ENCODE data around the gene CCSAP.
"Not testable (repeated sequence)": the region's sequence is repeated elsewhere in the genome, so short reads cannot be mapped to it uniquely, and the experiment has no call there.

Gene CCSAP

DNA sequence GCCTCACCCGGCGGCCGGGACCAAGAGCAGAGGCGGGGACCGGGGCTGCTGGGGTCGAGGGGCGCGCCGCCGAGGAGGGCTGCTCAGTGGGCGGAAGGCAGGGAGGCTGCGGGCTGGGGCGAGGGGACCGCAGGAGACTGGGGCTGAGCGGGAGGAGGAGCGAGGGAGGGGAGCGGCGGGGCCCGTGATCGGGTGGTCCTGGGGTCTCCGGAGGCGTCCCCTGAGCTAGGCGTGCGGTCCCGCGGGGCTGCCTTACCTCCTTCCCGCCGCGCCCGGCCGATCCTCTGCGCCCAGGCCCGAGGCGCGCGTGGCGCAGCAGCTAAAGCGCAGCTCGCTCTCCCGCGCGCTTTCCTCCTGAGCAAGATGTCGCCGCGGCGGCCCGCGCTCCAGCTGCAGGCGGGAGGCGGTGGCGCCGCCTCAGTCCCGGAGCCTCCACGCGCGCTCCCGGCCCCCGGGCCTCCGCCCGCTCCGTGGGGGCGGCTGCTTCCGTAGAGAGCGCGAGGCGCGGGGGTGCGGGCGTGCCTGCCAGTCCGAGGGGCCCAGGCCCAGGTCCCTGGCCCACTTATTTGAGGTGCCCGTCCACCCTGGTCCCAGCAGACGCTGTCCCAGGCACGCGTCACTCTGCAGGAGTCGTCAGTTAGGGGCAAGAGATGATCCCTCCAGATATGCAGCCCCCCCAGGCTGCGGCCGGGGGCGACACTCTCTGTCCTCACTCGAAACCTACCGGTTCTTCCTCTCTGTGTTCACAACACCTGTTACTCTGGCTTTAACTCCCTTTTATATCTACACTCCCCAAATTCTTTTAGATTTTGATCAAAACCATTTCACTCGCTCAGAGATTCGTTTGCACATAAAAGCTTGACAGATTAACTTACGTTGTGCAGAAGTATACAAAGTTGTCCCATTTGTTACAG is at the start of gene CCSAP:
Gene CCSAP, minus strand, starts transcription at position 392 of the 914 bp plus-strand sequence. CDS start 582 bp downstream, outside the sequence.
- DNase-seq = peak; percentile 33 to 71

DNA sequence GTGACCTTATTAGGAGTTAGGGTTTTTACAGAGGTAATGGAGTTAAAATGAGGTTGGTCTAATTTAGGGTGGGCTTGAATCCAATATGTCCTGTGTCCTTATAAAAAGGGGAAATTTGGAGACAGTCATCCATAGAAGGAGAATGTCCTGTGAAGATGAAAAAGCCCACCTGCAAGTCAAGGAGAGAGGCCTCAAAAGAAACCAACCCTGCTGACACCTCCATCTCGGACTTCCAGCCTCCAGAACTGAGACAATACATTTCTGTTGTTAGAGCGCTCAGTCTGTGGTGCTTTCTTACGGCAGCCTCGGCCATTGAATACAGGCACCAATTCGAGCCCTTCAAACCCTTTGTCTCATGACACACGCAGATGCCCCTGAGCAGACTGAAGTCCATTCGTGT is 47.3 kb upstream of the CCSAP start:
- no peak for DNase-seq

DNA sequence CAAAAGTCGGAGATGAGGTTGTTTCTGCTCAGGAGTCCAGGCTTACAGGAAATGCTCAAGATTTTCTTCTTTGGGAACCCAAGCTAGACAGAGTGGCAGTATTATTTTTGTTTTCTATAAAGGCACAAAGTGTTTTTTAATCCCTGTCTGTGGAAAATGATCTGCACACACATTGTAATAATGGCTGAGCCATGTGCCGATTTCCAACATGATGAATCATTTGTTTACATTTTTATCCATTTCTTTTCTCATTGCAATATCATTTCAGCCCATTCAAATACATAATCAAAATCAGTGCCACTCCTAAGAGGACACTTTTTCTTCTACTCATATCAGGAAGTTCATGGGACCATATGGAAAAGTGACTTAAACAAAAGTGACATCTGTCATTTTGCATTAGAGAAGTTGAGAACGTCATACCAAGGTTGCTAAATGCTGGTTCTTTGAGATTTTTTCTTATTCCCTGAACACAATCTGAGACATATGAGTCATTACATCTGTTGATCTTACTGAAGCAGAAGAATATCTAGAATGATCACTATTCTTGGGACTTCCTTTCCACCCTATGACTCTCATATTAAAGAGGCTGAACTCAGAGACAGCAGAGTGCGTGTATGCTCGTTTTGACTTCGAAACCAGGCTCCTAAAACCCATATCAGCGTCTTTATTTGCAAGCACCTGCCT is 46.2 kb upstream of the CCSAP start:
- DNase-seq = no peak

DNA sequence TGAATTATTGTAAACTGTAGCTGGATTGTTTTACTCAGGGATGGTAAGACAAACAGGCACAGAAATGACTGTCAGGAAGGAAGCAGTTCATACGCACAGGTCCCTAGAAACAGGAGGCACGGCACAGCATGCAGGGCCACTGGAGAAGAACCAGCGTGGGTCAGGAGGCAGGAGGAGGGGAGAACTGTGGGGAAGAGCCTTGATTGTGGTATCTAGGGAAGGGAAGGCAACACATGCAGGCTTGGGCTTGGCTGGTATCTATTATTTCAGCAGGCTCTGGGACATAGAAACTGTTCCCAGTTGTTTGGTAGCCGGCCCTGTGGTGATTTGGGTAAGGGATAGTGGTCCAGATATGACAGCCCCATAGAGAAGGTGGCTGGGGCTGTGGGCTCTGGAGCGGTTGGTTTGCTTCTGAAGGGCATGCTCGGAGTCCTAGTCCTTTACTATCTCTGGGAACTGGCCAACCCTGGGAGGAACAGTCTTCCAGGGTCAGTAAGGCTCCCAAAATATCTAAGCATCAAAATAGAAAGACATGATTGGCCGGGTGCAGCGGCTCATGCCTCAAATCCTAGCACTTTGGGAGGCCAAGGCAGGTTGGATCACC is 43.1 kb upstream of the CCSAP start:
- DNase-seq = no peak

GRCh38 chr1:229384822-229385221 is 42.0 kb upstream of the CCSAP start:
- DNase-seq = no peak

GRCh38 chr1:229383961-229384360 is 41.1 kb upstream of the CCSAP start:
- no peak for DNase-seq

- DNase-seq = no peak
These were observed 40.3 kb upstream of the CCSAP start for GRCh38 chr1:229383188-229383587.

DNA sequence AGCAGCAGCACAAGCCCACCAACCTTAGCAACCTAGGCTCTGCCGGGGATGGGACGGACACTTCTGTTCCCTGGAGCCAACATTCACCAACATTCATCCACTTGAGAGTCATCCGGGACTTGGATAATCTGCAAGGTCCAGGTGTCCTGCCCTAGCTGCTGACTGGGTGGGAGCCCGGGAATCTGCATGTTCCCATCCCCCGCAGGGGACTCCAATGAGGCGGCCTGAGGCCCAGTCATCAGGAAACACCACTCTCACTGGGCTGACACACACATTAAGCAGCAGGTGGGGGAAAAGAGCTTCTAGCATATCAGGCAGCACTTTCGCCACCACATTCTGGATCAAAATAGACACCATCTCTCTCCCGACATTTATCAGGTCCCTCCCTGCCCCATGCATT is 38.4 kb upstream of the CCSAP start:
- peak in 1 of 2 experiments; percentile 7 for DNase-seq

GRCh38 chr1:229380536-229381160 is 37.8 kb upstream of the CCSAP start:
- no peak for DNase-seq

GRCh38 chr1:229379846-229380245 is 37.0 kb upstream of the CCSAP start:
- no peak for DNase-seq

DNA sequence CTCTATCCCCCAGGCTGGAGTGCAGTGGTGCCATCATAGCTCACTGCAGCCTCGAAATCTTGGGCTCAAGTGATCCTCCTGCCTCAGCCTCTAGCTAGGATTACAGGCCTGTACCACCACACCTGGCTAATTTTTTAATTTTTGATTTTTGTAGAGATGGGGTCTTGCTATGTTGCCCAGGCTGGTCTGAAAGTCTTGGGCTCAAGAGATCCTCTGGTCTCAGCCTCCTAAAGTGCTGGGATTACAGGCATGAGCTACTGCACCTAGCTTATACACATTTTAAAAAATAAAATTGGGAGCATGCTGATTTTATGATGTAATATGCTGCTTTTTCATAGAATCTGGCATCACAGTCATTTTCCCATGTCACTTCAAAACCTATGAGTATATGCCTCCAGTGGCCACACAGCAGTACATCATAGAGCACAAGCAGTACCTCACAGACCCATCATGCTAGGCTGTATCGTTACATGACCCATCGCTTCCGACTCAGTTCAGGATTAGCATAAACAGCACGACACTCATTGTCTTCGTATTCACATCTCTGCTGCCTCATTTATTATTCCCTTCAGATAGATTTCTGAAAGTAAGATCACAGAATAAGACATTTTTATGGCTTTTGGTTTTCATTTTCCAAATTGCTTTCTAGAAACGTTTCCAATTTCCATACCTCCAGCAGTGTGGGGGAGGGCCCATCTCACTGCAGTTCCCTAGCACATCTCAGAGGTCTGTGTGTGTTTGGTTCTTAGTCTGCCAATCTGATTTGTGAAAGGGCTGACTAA is 35.9 kb upstream of the CCSAP start:
- no peak for DNase-seq

DNA sequence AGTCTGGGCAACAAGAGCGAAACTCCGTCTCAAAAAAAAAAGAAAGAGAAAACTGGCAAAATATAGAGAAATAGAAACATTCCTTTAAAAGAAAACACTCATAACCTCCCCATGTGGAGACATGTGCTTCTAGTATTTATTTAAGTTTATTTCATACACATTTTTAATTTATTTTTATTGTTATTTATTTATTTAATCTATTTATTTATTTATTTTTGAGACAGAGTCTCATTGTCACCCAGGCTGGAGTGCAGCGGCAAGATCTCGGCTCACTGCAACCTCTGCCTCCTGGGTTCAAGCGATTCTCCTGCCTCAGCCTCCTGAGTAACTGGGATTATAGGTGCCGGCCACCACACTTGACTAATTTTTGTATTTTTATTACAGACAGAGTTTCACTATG is 35.2 kb upstream of the CCSAP start:
- not testable (repeated sequence) for DNase-seq

GRCh38 chr1:229377429-229377828 is 34.6 kb upstream of the CCSAP start:
- no peak for DNase-seq

GRCh38 chr1:229376521-229376920 is 33.7 kb upstream of the CCSAP start:
- DNase-seq = no peak

DNA sequence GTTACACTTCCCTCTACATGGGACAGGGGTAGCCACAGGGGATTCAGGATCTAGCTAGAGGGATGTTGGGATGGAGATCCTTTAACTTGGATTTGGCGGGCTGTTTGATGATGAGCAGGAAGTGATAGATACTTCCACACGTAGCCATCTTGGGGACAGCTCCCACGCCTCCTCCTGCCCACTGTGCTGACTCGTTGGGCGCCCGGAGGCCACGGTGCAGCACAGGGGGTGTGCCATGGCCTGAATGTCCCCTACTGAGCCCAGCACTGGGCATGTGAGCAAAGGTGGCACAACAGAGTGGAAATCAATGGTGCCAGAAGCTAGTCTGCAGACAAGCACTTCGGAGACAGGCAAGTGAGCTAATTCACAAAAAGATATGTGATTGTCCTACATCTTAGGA is 31.6 kb upstream of the CCSAP start:
- DNase-seq = no peak

GRCh38 chr1:229373395-229373794 is 30.5 kb upstream of the CCSAP start:
- DNase-seq = no peak

DNA sequence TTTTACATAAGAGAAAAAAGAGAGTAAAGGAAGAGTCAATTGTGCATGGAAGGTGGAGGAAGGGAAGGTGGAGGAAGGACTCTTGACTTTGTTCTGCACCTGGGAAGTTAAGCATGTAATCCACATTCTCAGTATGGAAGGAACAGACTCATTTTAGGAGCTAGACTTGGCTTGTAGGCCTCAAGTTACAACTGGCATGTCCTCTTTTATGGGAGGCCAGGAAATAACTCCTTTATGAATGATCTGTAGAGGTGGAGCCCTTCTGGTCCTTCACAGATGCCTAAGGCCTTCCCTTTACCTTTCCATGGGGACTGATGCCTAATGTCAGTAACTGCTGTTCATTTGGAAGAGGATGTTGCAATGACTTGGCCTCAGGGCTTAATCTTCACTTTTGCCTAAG is 29.4 kb upstream of the CCSAP start:
- DNase-seq = no peak

GRCh38 chr1:229371624-229372023 is 28.8 kb upstream of the CCSAP start:
- DNase-seq = no peak

GRCh38 chr1:229370601-229371021 is 27.8 kb upstream of the CCSAP start:
- DNase-seq = no peak

DNA sequence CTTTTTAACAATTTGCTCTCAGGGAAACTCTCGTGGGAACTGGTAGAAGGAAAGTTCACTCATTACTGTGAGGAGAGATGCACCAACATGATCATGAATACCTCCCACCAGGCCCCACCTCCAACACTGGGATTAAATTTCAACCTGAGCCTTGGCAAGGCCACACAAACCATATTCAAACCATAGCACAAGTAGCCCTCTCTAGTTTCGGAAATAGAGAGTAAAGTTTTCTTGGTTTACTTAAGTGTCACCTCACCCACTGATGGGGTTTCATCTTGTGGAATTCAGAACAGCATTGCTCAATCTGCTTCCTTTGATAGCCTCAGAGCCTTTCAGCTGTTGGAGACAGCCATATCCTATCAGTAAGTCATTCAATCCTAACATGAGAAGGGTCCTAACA is 25.5 kb upstream of the CCSAP start:
- no peak for DNase-seq

DNA sequence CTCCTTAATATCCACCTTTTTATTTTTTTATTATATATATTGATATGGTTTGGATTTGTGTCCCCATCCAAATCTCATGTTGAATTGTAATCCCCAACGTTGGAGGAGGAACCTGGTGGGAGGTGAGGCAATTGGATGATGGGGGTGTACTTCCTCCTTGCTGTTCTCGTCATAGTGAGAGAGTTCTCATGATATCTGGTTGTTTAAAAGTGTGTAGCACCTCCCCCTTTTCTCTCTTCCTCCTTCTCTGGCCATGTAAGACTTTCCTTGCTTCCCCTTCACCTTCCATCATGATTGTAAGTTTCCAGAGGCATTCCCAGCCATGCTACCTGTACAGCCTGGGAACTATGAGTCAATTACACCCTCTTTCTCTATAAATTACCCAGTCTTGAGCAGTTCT is 22.7 kb upstream of the CCSAP start:
- DNase-seq = no peak
